Measurements from ENCODE around the gene CAP2. TPM values are rescaled to one million over a fixed set of nuclear protein-coding genes. Genes with fewer than 3 reads are reported as not detected.

CAP2 gene
- total and polyA plus RNA-seq, 9 of the 15 experiments (the other 6 are each of a cell fraction or from before 2014, with no cell fraction given): not detected

DNA sequence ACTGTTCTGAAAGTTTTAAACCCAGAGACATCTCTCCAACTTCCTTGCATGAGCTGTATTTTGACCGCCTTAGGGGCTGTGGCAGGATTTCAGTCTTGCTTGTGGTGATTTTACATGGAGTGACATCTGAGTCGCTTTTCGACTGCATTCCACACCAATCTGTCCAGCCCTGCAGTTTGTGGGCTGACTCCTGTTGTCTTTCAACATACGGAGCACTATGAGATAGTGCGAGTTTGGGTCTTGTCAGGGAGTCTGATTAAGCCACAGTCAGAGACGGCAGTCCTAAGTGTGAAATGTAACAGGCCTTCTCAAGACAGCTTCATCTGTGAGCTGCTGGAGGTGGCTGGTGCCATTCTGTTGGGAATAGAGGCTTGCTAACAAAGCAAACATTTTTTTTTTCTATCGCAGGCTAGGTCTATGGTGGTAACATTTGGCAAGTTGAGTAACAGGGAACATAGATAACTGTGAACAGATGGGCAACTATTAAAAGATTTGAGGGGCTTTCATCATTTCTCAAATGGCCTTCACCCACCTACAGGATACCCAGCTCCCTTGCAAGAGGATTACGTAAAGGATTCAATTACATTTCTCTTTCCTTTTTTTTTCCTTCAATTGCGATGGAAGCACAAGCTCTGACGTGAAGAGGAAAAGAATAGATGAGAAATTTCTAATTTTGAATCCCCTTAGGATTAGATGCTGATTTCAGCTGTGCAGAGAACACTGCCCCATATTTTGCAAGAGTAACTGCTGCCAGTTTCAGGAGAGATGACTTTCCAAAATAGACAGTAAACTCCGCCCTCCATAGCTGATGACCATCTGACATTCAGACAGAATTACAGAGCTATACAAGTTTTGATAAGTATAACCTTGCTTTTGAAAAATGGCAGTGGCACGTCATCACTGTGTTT, 25.1 kb downstream of the CAP2 start:
- H2AFZ ChIP-seq (ENCODE audit: low read depth, low read length): no peak overlapping the region
- DNase-seq (ENCODE audit: extremely low read depth in 1 of 4, low spot score in 3 of 4): no peak
- no peak for ATAC-seq
- TF ChIP-seq ZBTB9 (CRISPR knock-in tag; IDR thresholded peaks at IDR 0.05) (no peak), PYGO2 (tag; IDR thresholded peaks at IDR 0.05) (no peak), ZBTB33 (CRISPR knock-in tag; IDR thresholded peaks at IDR 0.05) (no peak), ZC3H4 (CRISPR knock-in tag; IDR thresholded peaks at IDR 0.05; ENCODE audit: borderline replicate concordance) (no peak), RAD51 (IDR thresholded peaks at IDR 0.05; ENCODE audit: borderline replicate concordance, low read depth) (no peak), EP300 (IDR thresholded peaks at IDR 0.05; ENCODE audit: low read length) (no peak), NRF1 (conservative IDR thresholded peaks at IDR 0.05 in 1 of 2, IDR thresholded peaks at IDR 0.05 in 1 of 2) (no peak), PRPF4 (IDR thresholded peaks at IDR 0.05; ENCODE audit: insufficient read depth, low read depth, low read length, poor library complexity, severe bottlenecking) (no peak), ZBTB8A (IDR thresholded peaks at IDR 0.05; ENCODE audit: partially characterized antibody) (no peak), DPF2 (IDR thresholded peaks at IDR 0.05) (no peak), DDX20 (tag; IDR thresholded peaks at IDR 0.05; ENCODE audit: low read depth) (no peak), MAFK (IDR thresholded peaks at IDR 0.05; ENCODE audit: low read length) (no peak)
- TF ChIP-seq, protein P1, sequence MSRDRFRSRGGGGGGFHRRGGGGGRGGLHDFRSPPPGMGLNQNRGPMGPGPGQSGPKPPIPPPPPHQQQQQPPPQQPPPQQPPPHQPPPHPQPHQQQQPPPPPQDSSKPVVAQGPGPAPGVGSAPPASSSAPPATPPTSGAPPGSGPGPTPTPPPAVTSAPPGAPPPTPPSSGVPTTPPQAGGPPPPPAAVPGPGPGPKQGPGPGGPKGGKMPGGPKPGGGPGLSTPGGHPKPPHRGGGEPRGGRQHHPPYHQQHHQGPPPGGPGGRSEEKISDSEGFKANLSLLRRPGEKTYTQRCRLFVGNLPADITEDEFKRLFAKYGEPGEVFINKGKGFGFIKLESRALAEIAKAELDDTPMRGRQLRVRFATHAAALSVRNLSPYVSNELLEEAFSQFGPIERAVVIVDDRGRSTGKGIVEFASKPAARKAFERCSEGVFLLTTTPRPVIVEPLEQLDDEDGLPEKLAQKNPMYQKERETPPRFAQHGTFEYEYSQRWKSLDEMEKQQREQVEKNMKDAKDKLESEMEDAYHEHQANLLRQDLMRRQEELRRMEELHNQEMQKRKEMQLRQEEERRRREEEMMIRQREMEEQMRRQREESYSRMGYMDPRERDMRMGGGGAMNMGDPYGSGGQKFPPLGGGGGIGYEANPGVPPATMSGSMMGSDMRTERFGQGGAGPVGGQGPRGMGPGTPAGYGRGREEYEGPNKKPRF (IDR thresholded peaks at IDR 0.05; ENCODE audit: low read depth, low read length): no peak
- TF ChIP-seq, protein P2, sequence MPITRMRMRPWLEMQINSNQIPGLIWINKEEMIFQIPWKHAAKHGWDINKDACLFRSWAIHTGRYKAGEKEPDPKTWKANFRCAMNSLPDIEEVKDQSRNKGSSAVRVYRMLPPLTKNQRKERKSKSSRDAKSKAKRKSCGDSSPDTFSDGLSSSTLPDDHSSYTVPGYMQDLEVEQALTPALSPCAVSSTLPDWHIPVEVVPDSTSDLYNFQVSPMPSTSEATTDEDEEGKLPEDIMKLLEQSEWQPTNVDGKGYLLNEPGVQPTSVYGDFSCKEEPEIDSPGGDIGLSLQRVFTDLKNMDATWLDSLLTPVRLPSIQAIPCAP (CRISPR knock-in tag; IDR thresholded peaks at IDR 0.05; ENCODE audit: borderline replicate concordance): no peak
- no peak overlapping the region for H3K9ac ChIP-seq (ENCODE audit: insufficient read depth in 1 of 2, low read depth in 2 of 2, low read length in 2 of 2)
- H3K36me3 ChIP-seq (ENCODE audit: control insufficient read depth, insufficient read depth, low read length): no peaks in the 10 kb centered on the region
- intact Hi-C loops (cut with micrococcal nuclease): no loop called here
- H3K27me3 ChIP-seq (ENCODE audit: control insufficient read depth in 2 of 2, insufficient read depth in 2 of 2, low read length in 2 of 2): peaks cover 0 to 19% of the 10 kb centered on the region in 2 experiments; a peak in 3 of 5 replicates
- no peaks in the 10 kb centered on the region for H3K79me2 ChIP-seq (ENCODE audit: control insufficient read depth, insufficient read depth, low read length)
- in situ Hi-C loops (cut with MboI): no loop called here
- no peak overlapping the region for H3K4me3 ChIP-seq
- no peak overlapping the region for H3K4me2 ChIP-seq (ENCODE audit: insufficient read depth, low read length)
- H3K27ac ChIP-seq (ENCODE audit: extremely low read depth, low read depth, low read length): no peak overlapping the region
- no peaks in the 10 kb centered on the region for H4K20me1 ChIP-seq (replicated peaks; ENCODE audit: control insufficient read depth, insufficient read depth, low read length)
- FAIRE-seq: no peak
- POLR2A ChIA-PET: interaction anchor here (0.6 to 1.2 kb wide), 3 partner anchors 9 to 412 kb away, joined by 3 to 4 read pairs (median 3); no protein-coding TSS in a partner anchor
- under 1% methylated on average over 12 of the region's 12 CpGs for WGBS (ENCODE audit: insufficient coverage, low coverage, missing lambda C conversion rate)
- H3K9me3 ChIP-seq (replicated peaks; ENCODE audit: control insufficient read depth, insufficient read depth, low read depth, low read length): no peaks in the 10 kb centered on the region
- BruUV-seq (replicated peaks): no TSS peak
- no peaks in the 10 kb centered on the region for H3K9me1 ChIP-seq (ENCODE audit: control insufficient read depth, insufficient read depth, low read length)
- H3K4me1 ChIP-seq (replicated peaks in 1 of 2; ENCODE audit: control insufficient read depth in 2 of 2, insufficient read depth in 2 of 2, low read length in 2 of 2): no peaks in the 10 kb centered on the region
- CTCF ChIA-PET (ENCODE audit: low intra/inter-chr PET ratio): no interaction called here
